ENCODE data around the gene IKZF2. TPM values are rescaled to one million over a fixed set of nuclear protein-coding genes. Genes with fewer than 3 reads are reported as not detected.

The IKZF2 gene
- total and polyA plus RNA-seq, 2 of the 4 experiments (the other 2 are of a cell fraction) = 2.1 to 25.5 TPM

- Histone ChIP-seq H3K79me1 (ENCODE audit: low read depth in 1 of 2, low read length in 2 of 2) (no peaks in the 10 kb centered on the region), H4K91ac (ENCODE audit: insufficient read depth, low read depth, low read length) (no peak overlapping the region), H3K27me3 (ENCODE audit: control insufficient read depth, insufficient read depth, low read length) (no peaks in the 10 kb centered on the region), H3K18ac (ENCODE audit: low read depth, low read length) (no peak overlapping the region), H2AK5ac (ENCODE audit: low read depth, low read length) (no peak overlapping the region), H3K4me3 (ENCODE audit: insufficient read depth, low read depth, low read length) (no peak overlapping the region), H2AFZ (replicated peaks; ENCODE audit: low read length, poor library complexity) (no peak overlapping the region), H3K4me2 (ENCODE audit: low read depth, low read length) (peak overlapping the region; percentile 40; the same call in 1 of the 2 replicates), H3K36me3 (ENCODE audit: control insufficient read depth, insufficient read depth, low read length) (no peaks in the 10 kb centered on the region), H3K4ac (ENCODE audit: low read depth, low read length) (no peak overlapping the region), H2BK5ac (ENCODE audit: low read depth, low read length, poor library complexity, severe bottlenecking) (no peak overlapping the region), H4K5ac (ENCODE audit: low read depth, low read length) (no peak overlapping the region), H3K9ac (ENCODE audit: low read depth, low read length) (no peak overlapping the region), H2AK9ac (replicated peaks; ENCODE audit: low read depth, low read length, poor library complexity) (no peak overlapping the region), H3K14ac (replicated peaks; ENCODE audit: low read depth, low read length) (no peak overlapping the region), H2BK20ac (ENCODE audit: low read depth, low read length) (no peak overlapping the region), H3K23ac (ENCODE audit: low read depth, low read length) (no peak overlapping the region), H2BK15ac (ENCODE audit: low read depth, low read length) (no peak overlapping the region), H4K8ac (ENCODE audit: low read depth in 2 of 2, low read length in 2 of 2) (no peak overlapping the region), H3K9me3 (ENCODE audit: control insufficient read depth, insufficient read depth, low read length) (no peaks in the 10 kb centered on the region), H2BK120ac (ENCODE audit: low read depth, low read length) (no peak overlapping the region), H3K56ac (ENCODE audit: extremely low read depth, insufficient read depth, low read length) (no peak overlapping the region), H3K4me1 (ENCODE audit: control insufficient read depth, insufficient read depth, low read length) (no peaks in the 10 kb centered on the region), H3K27ac (ENCODE audit: insufficient read depth, low read length) (no peak overlapping the region), H4K20me1 (ENCODE audit: insufficient read depth, low read length) (no peaks in the 10 kb centered on the region), H3K9me1 (ENCODE audit: insufficient read depth, low read length) (no peaks in the 10 kb centered on the region)
- TF ChIP-seq CEBPB (IDR thresholded peaks at IDR 0.05; ENCODE audit: low read depth, low read length) = no peak
- TF ChIP-seq FOS (IDR thresholded peaks at IDR 0.05; ENCODE audit: low read depth, low read length) = 0 out of 2 replicates have a peak, but pooled peaks have one; percentile 27
- ATAC-seq (ENCODE audit: low read depth) (peak; percentile 48), DNase-seq (peak; percentile 78)
- in situ Hi-C loops (cut with MboI; ENCODE audit: low sequenced_read_pairs) = no loop called here
- dilution Hi-C loops (cut with HindIII; ENCODE audit: low sequenced_read_pairs, unreplicated experiment) = no loop called here
- POLR2A ChIA-PET (ENCODE audit: unreplicated experiment) = no interaction called here
- intact Hi-C loops (cut with micrococcal nuclease) = no loop called here
- BruUV-seq (replicated peaks) = no TSS peak
- CTCF ChIA-PET = interaction anchor here (0.9 kb wide), 1 partner anchor 27 kb away, joined by 3 read pairs; no protein-coding TSS in a partner anchor
- WGBS, 2 experiments (ENCODE audit: extremely low coverage in 2 of 2, insufficient read length in 1 of 2) = no CpG with 5 or more reads among the region's 2 CpGs
These were observed 155.5 kb downstream of the IKZF2 start for GRCh38 chr2:212995920-212996319.

Measured in IMR-90 (cell line).